ENCODE data around the gene MRPL2.
"Not testable (repeated sequence)": the region's sequence is repeated elsewhere in the genome, so short reads cannot be mapped to it uniquely, and the experiment has no call there.

The MRPL2 gene

GRCh38 chr6:43041475-43041874 lies 17.8 kb downstream of the MRPL2 start:
- H3K27ac ChIP-seq (ENCODE audit: insufficient read depth in 1 of 2, low read depth in 1 of 2, low read length in 2 of 2, poor library complexity in 1 of 2, severe bottlenecking in 2 of 2); POLR2A ChIA-PET; H3K9me3 ChIP-seq (ENCODE audit: control extremely low read depth in 1 of 5, control insufficient read depth in 4 of 5, insufficient read depth in 2 of 5, low read depth in 1 of 5, low read length in 4 of 5); DNase-seq; H3K27me3 ChIP-seq (replicated peaks in 2 of 5; ENCODE audit: control insufficient read depth in 4 of 5, insufficient read depth in 5 of 5, low read length in 4 of 5); H3K4me1 ChIP-seq (ENCODE audit: control extremely low read depth in 1 of 4, control insufficient read depth in 4 of 4, insufficient read depth in 4 of 4, low read length in 3 of 4); H3K4me3 ChIP-seq (ENCODE audit: control insufficient read depth in 1 of 7, extremely low read depth in 1 of 7, insufficient read depth in 4 of 7, low read depth in 2 of 7, low read length in 6 of 7): not testable (repeated sequence)
- CTCF ChIA-PET = interaction anchor here (0.6 kb wide), 1 partner anchor 380 kb away, joined by 4 read pairs; no protein-coding TSS in a partner anchor
- WGBS (ENCODE audit: insufficient coverage) = 100% methylated on average over 4 of the region's 8 CpGs
- H3K36me3 ChIP-seq (ENCODE audit: control insufficient read depth in 4 of 4, insufficient read depth in 4 of 4, low read length in 3 of 4) = peaks cover 4 to 83% (median 57%) of the 10 kb centered on the region in 4 experiments

DNA sequence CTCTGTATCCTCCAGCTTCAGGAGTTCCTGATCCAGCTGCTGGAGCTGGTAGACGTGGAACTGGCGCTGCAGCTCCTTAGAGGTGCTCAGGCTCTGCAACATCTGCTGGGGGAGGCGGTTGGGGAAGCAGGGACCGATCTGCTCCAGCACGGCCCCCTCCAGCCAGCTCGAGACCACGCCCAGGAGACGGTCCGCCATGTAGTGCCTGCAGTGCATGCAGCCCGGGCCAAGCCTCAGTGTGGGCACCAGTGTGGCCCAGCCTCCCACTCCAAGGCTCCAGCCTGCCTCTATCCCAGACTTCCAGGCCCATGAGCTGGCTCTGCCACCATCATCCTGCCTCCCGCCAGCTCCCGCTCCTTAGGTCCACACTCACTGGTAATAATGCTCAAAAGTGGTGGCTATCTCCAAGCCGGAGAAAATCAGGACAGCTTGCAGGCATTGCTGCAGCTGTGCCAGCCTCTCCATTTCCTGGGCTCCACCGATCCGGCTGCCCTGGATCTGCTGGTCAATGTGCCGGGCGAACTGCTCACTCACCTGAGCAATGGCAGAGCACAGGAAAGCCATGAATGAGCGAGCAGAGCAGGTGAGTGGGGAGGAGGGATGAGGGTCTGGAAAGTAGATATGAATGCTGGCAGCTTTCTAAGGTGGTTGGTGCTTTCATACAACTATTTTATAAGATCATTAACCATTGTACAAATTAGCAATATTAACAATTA lies 18.5 kb downstream of the MRPL2 start:
- 94% methylated on average over 11 of the region's 18 CpGs for WGBS (ENCODE audit: insufficient coverage)
- H3K9me3 ChIP-seq (ENCODE audit: control extremely low read depth in 1 of 5, control insufficient read depth in 4 of 5, insufficient read depth in 2 of 5, low read depth in 1 of 5, low read length in 4 of 5) = no peaks in the 10 kb centered on the region
- H3K27me3 ChIP-seq (replicated peaks in 2 of 5; ENCODE audit: control insufficient read depth in 4 of 5, insufficient read depth in 5 of 5, low read length in 4 of 5) = no peaks in the 10 kb centered on the region
- H3K36me3 ChIP-seq (ENCODE audit: control insufficient read depth in 4 of 4, insufficient read depth in 4 of 4, low read length in 3 of 4) = peaks cover 4 to 81% (median 55%) of the 10 kb centered on the region in 4 experiments
- ChIA-PET POLR2A (no interaction called here), CTCF (interaction anchor here (1.4 kb wide), 1 partner anchor 103 kb away, joined by 3 read pairs; no protein-coding TSS in a partner anchor)
- H3K4me3 ChIP-seq (ENCODE audit: control insufficient read depth in 1 of 7, extremely low read depth in 1 of 7, insufficient read depth in 4 of 7, low read depth in 2 of 7, low read length in 6 of 7) = no peak overlapping the region
- DNase-seq = no peak
- H3K4me1 ChIP-seq (ENCODE audit: control extremely low read depth in 1 of 4, control insufficient read depth in 4 of 4, insufficient read depth in 4 of 4, low read length in 3 of 4) = peaks cover 0 to 5% (median 0%) of the 10 kb centered on the region in 4 experiments
- no peak overlapping the region for H3K27ac ChIP-seq (ENCODE audit: insufficient read depth in 1 of 2, low read depth in 1 of 2, low read length in 2 of 2, poor library complexity in 1 of 2, severe bottlenecking in 2 of 2)

- Histone ChIP-seq H3K4me3 (ENCODE audit: control insufficient read depth in 1 of 7, extremely low read depth in 1 of 7, insufficient read depth in 4 of 7, low read depth in 2 of 7, low read length in 6 of 7) (no peak overlapping the region), H3K36me3 (ENCODE audit: control insufficient read depth in 4 of 4, insufficient read depth in 4 of 4, low read length in 3 of 4) (peaks cover 6 to 80% (median 50%) of the 10 kb centered on the region in 4 experiments), H3K4me1 (ENCODE audit: control extremely low read depth in 1 of 4, control insufficient read depth in 4 of 4, insufficient read depth in 4 of 4, low read length in 3 of 4) (peaks cover 0 to 5% (median 0%) of the 10 kb centered on the region in 4 experiments), H3K27me3 (replicated peaks in 2 of 5; ENCODE audit: control insufficient read depth in 4 of 5, insufficient read depth in 5 of 5, low read length in 4 of 5) (no peaks in the 10 kb centered on the region), H3K27ac (ENCODE audit: insufficient read depth in 1 of 2, low read depth in 1 of 2, low read length in 2 of 2, poor library complexity in 1 of 2, severe bottlenecking in 2 of 2) (no peak overlapping the region), H3K9me3 (ENCODE audit: control extremely low read depth in 1 of 5, control insufficient read depth in 4 of 5, insufficient read depth in 2 of 5, low read depth in 1 of 5, low read length in 4 of 5) (no peaks in the 10 kb centered on the region)
- POLR2A ChIA-PET = no interaction called here
- DNase-seq = no peak
- 99% methylated on average over 9 of the region's 9 CpGs for WGBS (ENCODE audit: insufficient coverage)
- CTCF ChIA-PET = interaction anchor here (0.8 kb wide), 1 partner anchor 42 kb away, joined by 3 read pairs; no protein-coding TSS in a partner anchor
Measured at GRCh38 chr6:43038727-43039126, 20.5 kb downstream of the MRPL2 start.

- CTCF ChIA-PET = no interaction called here
- POLR2A ChIA-PET = no interaction called here
- peaks cover 6 to 78% (median 46%) of the 10 kb centered on the region in 4 experiments for H3K36me3 ChIP-seq (ENCODE audit: control insufficient read depth in 4 of 4, insufficient read depth in 4 of 4, low read length in 3 of 4)
- peaks cover 0 to 5% (median 0%) of the 10 kb centered on the region in 4 experiments for H3K4me1 ChIP-seq (ENCODE audit: control extremely low read depth in 1 of 4, control insufficient read depth in 4 of 4, insufficient read depth in 4 of 4, low read length in 3 of 4)
- no peaks in the 10 kb centered on the region for H3K27me3 ChIP-seq (replicated peaks in 2 of 5; ENCODE audit: control insufficient read depth in 4 of 5, insufficient read depth in 5 of 5, low read length in 4 of 5)
- no peak for DNase-seq
- no peak overlapping the region for H3K4me3 ChIP-seq (ENCODE audit: control insufficient read depth in 1 of 7, extremely low read depth in 1 of 7, insufficient read depth in 4 of 7, low read depth in 2 of 7, low read length in 6 of 7)
- no peaks in the 10 kb centered on the region for H3K9me3 ChIP-seq (ENCODE audit: control extremely low read depth in 1 of 5, control insufficient read depth in 4 of 5, insufficient read depth in 2 of 5, low read depth in 1 of 5, low read length in 4 of 5)
- H3K27ac ChIP-seq (ENCODE audit: insufficient read depth in 1 of 2, low read depth in 1 of 2, low read length in 2 of 2, poor library complexity in 1 of 2, severe bottlenecking in 2 of 2) = no peak overlapping the region
- 100% methylated on average over 8 of the region's 9 CpGs for WGBS (ENCODE audit: insufficient coverage)
Measured at GRCh38 chr6:43037706-43038105, 21.5 kb downstream of the MRPL2 start.

DNA sequence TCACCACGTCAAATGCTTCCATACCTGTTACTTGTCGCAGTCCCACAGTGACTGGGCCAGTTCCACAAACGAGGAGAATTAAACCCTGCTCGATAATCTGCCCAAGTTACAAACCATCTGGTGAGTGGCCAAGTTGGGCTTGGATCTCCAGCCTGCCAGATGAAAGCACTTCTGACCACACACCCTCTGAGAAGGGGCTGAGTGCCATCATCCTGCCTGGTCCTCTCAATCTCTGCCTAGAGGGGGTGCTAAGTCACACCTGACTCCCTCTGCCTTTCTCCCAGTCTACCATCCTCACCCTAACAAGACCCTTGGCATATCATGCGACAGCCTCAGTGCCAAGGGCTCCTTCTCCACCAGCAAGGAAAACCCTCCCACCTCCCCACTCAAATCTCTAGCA lies 22.0 kb downstream of the MRPL2 start:
- no peak for DNase-seq
- Histone ChIP-seq H3K4me1 (ENCODE audit: control extremely low read depth in 1 of 4, control insufficient read depth in 4 of 4, insufficient read depth in 4 of 4, low read length in 3 of 4) (peaks cover 0 to 5% (median 0%) of the 10 kb centered on the region in 4 experiments), H3K36me3 (ENCODE audit: control insufficient read depth in 4 of 4, insufficient read depth in 4 of 4, low read length in 3 of 4) (peaks cover 6 to 79% (median 48%) of the 10 kb centered on the region in 4 experiments), H3K4me3 (ENCODE audit: control insufficient read depth in 1 of 7, extremely low read depth in 1 of 7, insufficient read depth in 4 of 7, low read depth in 2 of 7, low read length in 6 of 7) (no peak overlapping the region), H3K9me3 (ENCODE audit: control extremely low read depth in 1 of 5, control insufficient read depth in 4 of 5, insufficient read depth in 2 of 5, low read depth in 1 of 5, low read length in 4 of 5) (no peaks in the 10 kb centered on the region), H3K27me3 (replicated peaks in 2 of 5; ENCODE audit: control insufficient read depth in 4 of 5, insufficient read depth in 5 of 5, low read length in 4 of 5) (no peaks in the 10 kb centered on the region), H3K27ac (ENCODE audit: insufficient read depth in 1 of 2, low read depth in 1 of 2, low read length in 2 of 2, poor library complexity in 1 of 2, severe bottlenecking in 2 of 2) (no peak overlapping the region)
- ChIA-PET CTCF (interaction anchor here (0.6 kb wide), 1 partner anchor 57 kb away, joined by 4 read pairs; no protein-coding TSS in a partner anchor), POLR2A (no interaction called here)
- WGBS (ENCODE audit: insufficient coverage) = 96% methylated on average over 5 of the region's 5 CpGs

- H3K4me3 ChIP-seq (ENCODE audit: control insufficient read depth in 1 of 7, extremely low read depth in 1 of 7, insufficient read depth in 4 of 7, low read depth in 2 of 7, low read length in 6 of 7) = no peak overlapping the region
- H3K4me1 ChIP-seq (ENCODE audit: control extremely low read depth in 1 of 4, control insufficient read depth in 4 of 4, insufficient read depth in 4 of 4, low read length in 3 of 4) = peaks cover 0 to 5% (median 0%) of the 10 kb centered on the region in 4 experiments
- H3K27ac ChIP-seq (ENCODE audit: insufficient read depth in 1 of 2, low read depth in 1 of 2, low read length in 2 of 2, poor library complexity in 1 of 2, severe bottlenecking in 2 of 2) = no peak overlapping the region
- POLR2A ChIA-PET = no interaction called here
- DNase-seq = no peak
- no peaks in the 10 kb centered on the region for H3K27me3 ChIP-seq (replicated peaks in 2 of 5; ENCODE audit: control insufficient read depth in 4 of 5, insufficient read depth in 5 of 5, low read length in 4 of 5)
- H3K9me3 ChIP-seq (ENCODE audit: control extremely low read depth in 1 of 5, control insufficient read depth in 4 of 5, insufficient read depth in 2 of 5, low read depth in 1 of 5, low read length in 4 of 5) = no peaks in the 10 kb centered on the region
- CTCF ChIA-PET = interaction anchor here (0.6 to 1.1 kb wide), 2 partner anchors 58 to 137 kb away, joined by 3 to 4 read pairs; no protein-coding TSS in a partner anchor
- peaks cover 4 to 82% (median 49%) of the 10 kb centered on the region in 4 experiments for H3K36me3 ChIP-seq (ENCODE audit: control insufficient read depth in 4 of 4, insufficient read depth in 4 of 4, low read length in 3 of 4)
- 94% methylated on average over 8 of the region's 9 CpGs for WGBS (ENCODE audit: insufficient coverage)
Measured at GRCh38 chr6:43036712-43037111, 22.5 kb downstream of the MRPL2 start.

All from common myeloid progenitor, CD34-positive (primary cell).